ENCODE measurements around the gene ABLIM2.

The ABLIM2 gene

GRCh38 chr4:8169763-8170162 is 11.2 kb upstream of the ABLIM2 start:
- Histone ChIP-seq H2BK15ac (replicated peaks; ENCODE audit: low read depth) (no peak overlapping the region), H3K27me3 (ENCODE audit: insufficient read depth, low read length, poor library complexity) (no peaks in the 10 kb centered on the region), H3K18ac (ENCODE audit: low read length) (no peak overlapping the region), H3K27ac (ENCODE audit: low read depth, low read length) (no peak overlapping the region), H2AK5ac (ENCODE audit: low read length) (no peak overlapping the region), H3K9ac (ENCODE audit: low read length) (no peak overlapping the region), H3K56ac (ENCODE audit: low read length) (no peak overlapping the region), H3K23ac (ENCODE audit: low read length) (no peak overlapping the region), H3K4me2 (ENCODE audit: low read length) (no peak overlapping the region), H2BK120ac (ENCODE audit: low read depth, low read length) (no peak overlapping the region), H3K4ac (ENCODE audit: low read depth, low read length) (no peak overlapping the region), H4K8ac (ENCODE audit: low read depth, low read length) (no peak overlapping the region), H4K5ac (ENCODE audit: low read length) (no peak overlapping the region), H2BK5ac (ENCODE audit: low read length) (no peak overlapping the region), H3K4me1 (ENCODE audit: control insufficient read depth, low read depth, low read length) (no peaks in the 10 kb centered on the region), H3K79me2 (ENCODE audit: control insufficient read depth, insufficient read depth, low read length) (no peaks in the 10 kb centered on the region), H3K79me1 (ENCODE audit: low read length) (no peaks in the 10 kb centered on the region), H3K4me3 (ENCODE audit: low read length) (no peak overlapping the region), H3K36me3 (ENCODE audit: control insufficient read depth, insufficient read depth, low read length) (no peaks in the 10 kb centered on the region)
- WGBS (ENCODE audit: extremely low coverage, insufficient coverage, low lambda C conversion rate) = no CpG with 5 or more reads among the region's 3 CpGs
- DNase-seq = no peak

GRCh38 chr4:8168832-8169598 is 10.4 kb upstream of the ABLIM2 start:
- Histone ChIP-seq H3K79me1 (ENCODE audit: low read length) (no peaks in the 10 kb centered on the region), H3K18ac (ENCODE audit: low read length) (no peak overlapping the region), H3K4ac (ENCODE audit: low read depth, low read length) (no peak overlapping the region), H3K27me3 (ENCODE audit: insufficient read depth, low read length, poor library complexity) (no peaks in the 10 kb centered on the region), H2BK15ac (replicated peaks; ENCODE audit: low read depth) (no peak overlapping the region), H2AK5ac (ENCODE audit: low read length) (no peak overlapping the region), H3K56ac (ENCODE audit: low read length) (no peak overlapping the region), H3K4me1 (ENCODE audit: control insufficient read depth, low read depth, low read length) (no peaks in the 10 kb centered on the region), H4K8ac (ENCODE audit: low read depth, low read length) (no peak overlapping the region), H3K4me2 (ENCODE audit: low read length) (no peak overlapping the region), H3K27ac (ENCODE audit: low read depth, low read length) (no peak overlapping the region), H3K9ac (ENCODE audit: low read length) (no peak overlapping the region), H2BK5ac (ENCODE audit: low read length) (no peak overlapping the region), H4K5ac (ENCODE audit: low read length) (no peak overlapping the region), H3K36me3 (ENCODE audit: control insufficient read depth, insufficient read depth, low read length) (no peaks in the 10 kb centered on the region), H2BK120ac (ENCODE audit: low read depth, low read length) (no peak overlapping the region), H3K4me3 (ENCODE audit: low read length) (no peak overlapping the region), H3K23ac (ENCODE audit: low read length) (no peak overlapping the region), H3K79me2 (ENCODE audit: control insufficient read depth, insufficient read depth, low read length) (no peaks in the 10 kb centered on the region)
- WGBS (ENCODE audit: extremely low coverage, insufficient coverage, low lambda C conversion rate) = no CpG with 5 or more reads among the region's 5 CpGs
- DNase-seq = no peak

- Histone ChIP-seq H3K4ac (ENCODE audit: low read depth, low read length) (no peak overlapping the region), H3K27me3 (ENCODE audit: insufficient read depth, low read length, poor library complexity) (no peaks in the 10 kb centered on the region), H2BK5ac (ENCODE audit: low read length) (no peak overlapping the region), H3K27ac (ENCODE audit: low read depth, low read length) (no peak overlapping the region), H3K23ac (ENCODE audit: low read length) (no peak overlapping the region), H3K79me1 (ENCODE audit: low read length) (no peaks in the 10 kb centered on the region), H3K56ac (ENCODE audit: low read length) (no peak overlapping the region), H3K4me1 (ENCODE audit: control insufficient read depth, low read depth, low read length) (no peaks in the 10 kb centered on the region), H3K18ac (ENCODE audit: low read length) (no peak overlapping the region), H3K4me2 (ENCODE audit: low read length) (no peak overlapping the region), H4K5ac (ENCODE audit: low read length) (no peak overlapping the region), H2BK120ac (ENCODE audit: low read depth, low read length) (no peak overlapping the region), H4K8ac (ENCODE audit: low read depth, low read length) (no peak overlapping the region), H3K9ac (ENCODE audit: low read length) (no peak overlapping the region), H3K79me2 (ENCODE audit: control insufficient read depth, insufficient read depth, low read length) (no peaks in the 10 kb centered on the region), H2BK15ac (replicated peaks; ENCODE audit: low read depth) (no peak overlapping the region), H3K36me3 (ENCODE audit: control insufficient read depth, insufficient read depth, low read length) (no peaks in the 10 kb centered on the region), H3K4me3 (ENCODE audit: low read length) (no peak overlapping the region), H2AK5ac (ENCODE audit: low read length) (no peak overlapping the region)
- no CpG with 5 or more reads among the region's 1 CpG for WGBS (ENCODE audit: extremely low coverage, insufficient coverage, low lambda C conversion rate)
- DNase-seq = no peak
These were observed 9.6 kb upstream of the ABLIM2 start for GRCh38 chr4:8168232-8168631.

- Histone ChIP-seq H2AK5ac (ENCODE audit: low read length) (no peak overlapping the region), H4K8ac (ENCODE audit: low read depth, low read length) (no peak overlapping the region), H4K5ac (ENCODE audit: low read length) (no peak overlapping the region), H3K9ac (ENCODE audit: low read length) (no peak overlapping the region), H3K4me1 (ENCODE audit: control insufficient read depth, low read depth, low read length) (no peaks in the 10 kb centered on the region), H3K79me1 (ENCODE audit: low read length) (no peaks in the 10 kb centered on the region), H3K79me2 (ENCODE audit: control insufficient read depth, insufficient read depth, low read length) (no peaks in the 10 kb centered on the region), H3K18ac (ENCODE audit: low read length) (no peak overlapping the region), H3K56ac (ENCODE audit: low read length) (no peak overlapping the region), H3K4ac (ENCODE audit: low read depth, low read length) (no peak overlapping the region), H3K36me3 (ENCODE audit: control insufficient read depth, insufficient read depth, low read length) (no peaks in the 10 kb centered on the region), H3K27me3 (ENCODE audit: insufficient read depth, low read length, poor library complexity) (no peaks in the 10 kb centered on the region), H2BK5ac (ENCODE audit: low read length) (no peak overlapping the region), H3K4me2 (ENCODE audit: low read length) (no peak overlapping the region), H3K4me3 (ENCODE audit: low read length) (no peak overlapping the region), H2BK120ac (ENCODE audit: low read depth, low read length) (no peak overlapping the region), H3K27ac (ENCODE audit: low read depth, low read length) (no peak overlapping the region), H2BK15ac (replicated peaks; ENCODE audit: low read depth) (no peak overlapping the region), H3K23ac (ENCODE audit: low read length) (no peak overlapping the region)
- no peak for DNase-seq
- WGBS (ENCODE audit: extremely low coverage, insufficient coverage, low lambda C conversion rate) = no CpG with 5 or more reads among the region's 2 CpGs
These were observed 9.2 kb upstream of the ABLIM2 start for GRCh38 chr4:8167815-8168214.

GRCh38 chr4:8167291-8167690 is 8.7 kb upstream of the ABLIM2 start:
- Histone ChIP-seq H3K4me2 (ENCODE audit: low read length) (no peak overlapping the region), H3K4ac (ENCODE audit: low read depth, low read length) (no peak overlapping the region), H3K27me3 (ENCODE audit: insufficient read depth, low read length, poor library complexity) (no peaks in the 10 kb centered on the region), H4K8ac (ENCODE audit: low read depth, low read length) (no peak overlapping the region), H2AK5ac (ENCODE audit: low read length) (no peak overlapping the region), H2BK15ac (replicated peaks; ENCODE audit: low read depth) (no peak overlapping the region), H3K56ac (ENCODE audit: low read length) (no peak overlapping the region), H3K4me1 (ENCODE audit: control insufficient read depth, low read depth, low read length) (no peaks in the 10 kb centered on the region), H2BK5ac (ENCODE audit: low read length) (no peak overlapping the region), H3K27ac (ENCODE audit: low read depth, low read length) (no peak overlapping the region), H3K4me3 (ENCODE audit: low read length) (no peak overlapping the region), H4K5ac (ENCODE audit: low read length) (no peak overlapping the region), H3K23ac (ENCODE audit: low read length) (no peak overlapping the region), H3K79me2 (ENCODE audit: control insufficient read depth, insufficient read depth, low read length) (no peaks in the 10 kb centered on the region), H3K9ac (ENCODE audit: low read length) (no peak overlapping the region), H3K36me3 (ENCODE audit: control insufficient read depth, insufficient read depth, low read length) (no peaks in the 10 kb centered on the region), H2BK120ac (ENCODE audit: low read depth, low read length) (no peak overlapping the region), H3K79me1 (ENCODE audit: low read length) (no peaks in the 10 kb centered on the region), H3K18ac (ENCODE audit: low read length) (no peak overlapping the region)
- no peak for DNase-seq
- no CpG with 5 or more reads among the region's 2 CpGs for whole genome bisulfite sequencing (ENCODE audit: extremely low coverage, insufficient coverage, low lambda C conversion rate)

- no peaks in the 10 kb centered on the region for H3K4me1 ChIP-seq (ENCODE audit: control insufficient read depth, low read depth, low read length)
- H2BK15ac ChIP-seq (replicated peaks; ENCODE audit: low read depth) = no peak overlapping the region
- WGBS (ENCODE audit: extremely low coverage, insufficient coverage, low lambda C conversion rate) = no CpG with 5 or more reads among the region's 6 CpGs
- DNase-seq = no peak
- H2BK120ac ChIP-seq (ENCODE audit: low read depth, low read length) = no peak overlapping the region
- no peak overlapping the region for H2AK5ac ChIP-seq (ENCODE audit: low read length)
- H3K23ac ChIP-seq (ENCODE audit: low read length) = no peak overlapping the region
- H2BK5ac ChIP-seq (ENCODE audit: low read length) = no peak overlapping the region
- H4K5ac ChIP-seq (ENCODE audit: low read length) = no peak overlapping the region
- no peak overlapping the region for H3K9ac ChIP-seq (ENCODE audit: low read length)
- no peak overlapping the region for H3K18ac ChIP-seq (ENCODE audit: low read length)
- no peaks in the 10 kb centered on the region for H3K27me3 ChIP-seq (ENCODE audit: insufficient read depth, low read length, poor library complexity)
- no peaks in the 10 kb centered on the region for H3K79me1 ChIP-seq (ENCODE audit: low read length)
- no peaks in the 10 kb centered on the region for H3K79me2 ChIP-seq (ENCODE audit: control insufficient read depth, insufficient read depth, low read length)
- H3K27ac ChIP-seq (ENCODE audit: low read depth, low read length) = no peak overlapping the region
- no peak overlapping the region for H3K4ac ChIP-seq (ENCODE audit: low read depth, low read length)
- no peaks in the 10 kb centered on the region for H3K36me3 ChIP-seq (ENCODE audit: control insufficient read depth, insufficient read depth, low read length)
- H3K4me2 ChIP-seq (ENCODE audit: low read length) = no peak overlapping the region
- no peak overlapping the region for H3K56ac ChIP-seq (ENCODE audit: low read length)
- H4K8ac ChIP-seq (ENCODE audit: low read depth, low read length) = no peak overlapping the region
- H3K4me3 ChIP-seq (ENCODE audit: low read length) = no peak overlapping the region
These were observed 6.8 kb upstream of the ABLIM2 start for GRCh38 chr4:8165374-8165896.

Data from mesendoderm (in vitro differentiated cells).